ENCODE data around the gene CYP26C1. TPM values are rescaled to one million over a fixed set of nuclear protein-coding genes. Genes with fewer than 3 reads are reported as not detected.
"Not testable (repeated sequence)": the region's sequence is repeated elsewhere in the genome, so short reads cannot be mapped to it uniquely, and the experiment has no call there.

Gene CYP26C1
- total RNA-seq, 1 donor from 2014 or later, result 0.16 TPM

DNA sequence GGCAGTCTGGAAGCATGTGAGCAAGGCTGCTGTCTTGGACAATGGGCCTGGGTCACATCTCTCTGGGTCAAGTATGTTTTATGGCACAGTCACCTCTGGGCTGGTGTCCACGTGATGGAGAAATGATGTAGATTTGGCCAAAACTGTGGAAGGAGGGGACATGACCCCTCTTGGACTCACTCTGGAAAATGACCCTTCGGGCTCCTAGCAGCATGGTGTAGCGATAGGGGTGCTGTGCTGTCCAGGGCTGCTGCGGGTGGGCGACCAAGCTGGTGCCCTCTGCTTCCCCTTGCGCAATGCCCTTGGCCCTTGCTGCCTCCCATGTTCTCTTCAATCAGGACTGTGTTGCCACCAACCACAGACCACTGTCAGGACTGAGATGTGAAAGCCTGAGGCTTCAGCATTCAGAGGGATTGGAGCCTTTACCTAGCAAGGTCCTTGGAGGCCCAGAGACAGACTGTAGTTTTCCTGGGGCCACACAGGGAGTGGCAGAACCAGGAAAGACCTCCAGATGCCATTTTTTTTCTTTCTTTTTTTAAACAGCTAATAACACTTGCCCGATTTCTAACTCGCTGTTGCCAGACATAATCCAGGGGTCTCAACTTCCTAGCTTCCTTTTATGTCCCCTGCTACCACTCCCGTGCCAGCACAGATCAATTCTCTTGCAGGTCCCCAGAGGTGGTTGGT lies 19.2 kb downstream of the CYP26C1 start:
- no peak for DNase-seq

DNA sequence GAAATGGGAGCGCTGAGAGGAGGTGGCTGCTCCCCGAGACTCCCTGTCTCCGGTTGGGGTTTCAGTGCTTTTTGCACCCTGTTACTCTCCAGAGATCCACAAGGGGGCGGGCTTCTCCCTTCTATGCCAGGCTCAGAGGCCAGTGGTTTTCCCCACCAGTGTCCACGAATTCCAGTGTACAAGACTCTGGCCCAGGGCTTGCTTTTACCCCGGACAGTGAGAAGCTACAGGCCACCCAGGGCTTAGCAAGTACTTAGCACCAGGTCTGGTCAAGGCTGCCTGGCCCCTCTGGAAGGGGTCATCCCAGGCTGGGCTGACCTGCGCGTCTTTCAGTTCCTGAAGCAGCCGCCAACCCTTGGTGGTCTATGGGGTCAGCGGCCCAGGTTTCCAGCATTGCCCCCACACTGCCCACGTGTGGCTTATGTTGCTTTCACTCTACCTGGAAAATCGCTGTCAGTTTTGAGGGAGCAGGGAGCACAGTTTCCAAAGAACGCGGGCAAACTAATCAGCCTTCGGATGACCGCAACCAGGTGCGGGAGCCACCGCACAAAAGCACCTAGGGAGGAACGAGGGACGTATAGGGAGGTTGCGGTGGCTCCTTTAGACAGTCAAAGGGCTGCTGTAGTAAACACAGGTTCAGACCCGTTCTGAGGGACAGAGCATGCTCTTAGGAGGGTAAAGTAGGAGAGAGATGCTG lies 19.9 kb downstream of the CYP26C1 start:
- peak; percentile 16 for DNase-seq

GRCh38 chr10:93081318-93081717 lies 20.7 kb downstream of the CYP26C1 start:
- DNase-seq, result no peak

- no peak for DNase-seq
Observed at GRCh38 chr10:93081834-93082233, 21.2 kb downstream of the CYP26C1 start.

DNA sequence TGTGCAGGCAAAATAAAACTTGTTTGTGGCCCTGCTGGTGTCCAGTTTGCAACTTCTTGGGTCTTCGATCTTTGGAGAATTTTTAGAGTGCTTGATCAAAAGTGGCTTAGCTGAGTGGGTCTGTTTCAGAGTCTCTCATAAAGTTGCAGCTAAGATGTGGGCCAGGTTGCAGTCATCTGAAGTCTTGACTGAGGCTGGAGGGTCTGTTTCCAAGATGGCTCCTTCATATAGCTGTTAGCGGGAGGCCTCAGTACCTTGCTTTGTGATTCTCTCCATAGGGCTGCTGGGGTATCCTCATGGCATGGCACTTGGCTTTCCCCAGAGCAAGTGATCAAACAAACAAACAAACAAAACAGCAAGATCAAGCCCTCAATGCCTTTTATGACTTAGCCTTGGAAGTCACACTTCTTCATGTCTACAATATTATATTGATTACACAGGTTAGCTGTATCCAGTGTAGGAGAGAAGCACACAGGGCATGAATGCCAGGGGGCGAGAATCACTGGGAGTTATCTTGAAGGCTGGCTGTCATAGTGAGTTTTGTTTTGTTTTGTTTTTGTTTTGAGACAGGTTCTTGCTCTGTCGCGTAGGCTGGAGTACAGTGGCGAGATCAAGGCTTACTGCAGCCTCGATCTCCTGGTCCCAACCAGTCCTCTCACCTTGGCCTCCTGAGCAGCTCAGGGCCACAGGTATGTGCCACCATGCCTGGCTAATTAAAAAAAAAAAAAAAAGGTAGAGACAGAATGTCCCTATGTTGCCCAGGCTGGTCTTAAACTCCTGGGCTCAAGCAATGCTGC lies 23.3 kb downstream of the CYP26C1 start:
- DNase-seq, result no peak

GRCh38 chr10:93085272-93085859 lies 24.8 kb downstream of the CYP26C1 start:
- no peak for DNase-seq

DNA sequence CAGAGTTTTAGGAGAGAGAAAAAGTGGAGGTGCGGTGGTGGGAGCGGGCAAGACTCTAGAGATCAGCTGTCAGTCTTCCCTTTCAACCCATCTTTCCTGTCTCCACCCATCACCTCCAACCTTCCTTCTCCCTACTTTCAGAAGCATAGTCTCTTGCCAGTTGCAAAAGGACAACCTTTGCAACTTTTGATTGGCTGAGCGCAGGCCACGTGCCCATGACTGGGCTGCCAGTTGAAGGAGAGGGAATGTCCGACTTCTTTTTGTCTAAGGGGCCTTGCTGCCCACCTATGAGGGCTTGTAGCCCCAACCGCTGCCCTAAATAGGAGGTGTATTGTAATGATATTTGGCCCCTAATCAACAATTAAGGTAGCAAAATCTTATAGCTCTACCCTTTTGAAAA lies 25.7 kb downstream of the CYP26C1 start:
- no peak for DNase-seq

DNA sequence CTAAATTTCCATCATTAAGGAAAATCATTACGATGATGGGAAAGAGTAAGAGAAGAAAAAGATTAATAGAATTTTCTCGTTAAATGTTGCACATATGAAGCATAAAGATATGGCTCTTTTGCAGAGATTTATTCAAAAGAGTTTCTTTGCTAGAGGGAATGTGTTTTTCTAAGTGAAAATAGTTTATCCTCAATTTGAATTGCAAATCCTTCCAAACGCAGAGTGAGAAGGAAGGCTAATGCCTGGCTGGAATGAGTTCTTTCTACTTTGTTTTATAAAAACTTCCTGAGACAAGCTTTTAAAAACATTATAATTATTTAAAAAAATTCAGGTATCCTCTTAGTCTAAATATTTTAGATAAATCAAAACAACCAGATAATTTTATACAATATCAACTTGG lies 27.2 kb downstream of the CYP26C1 start:
- DNase-seq, result no peak

GRCh38 chr10:93088466-93088865 lies 27.9 kb downstream of the CYP26C1 start:
- no peak for DNase-seq

- no peak for DNase-seq
Observed at GRCh38 chr10:93090619-93091018, 30.0 kb downstream of the CYP26C1 start.

- no peak for DNase-seq
Observed at GRCh38 chr10:93091960-93092359, 31.4 kb downstream of the CYP26C1 start.

DNA sequence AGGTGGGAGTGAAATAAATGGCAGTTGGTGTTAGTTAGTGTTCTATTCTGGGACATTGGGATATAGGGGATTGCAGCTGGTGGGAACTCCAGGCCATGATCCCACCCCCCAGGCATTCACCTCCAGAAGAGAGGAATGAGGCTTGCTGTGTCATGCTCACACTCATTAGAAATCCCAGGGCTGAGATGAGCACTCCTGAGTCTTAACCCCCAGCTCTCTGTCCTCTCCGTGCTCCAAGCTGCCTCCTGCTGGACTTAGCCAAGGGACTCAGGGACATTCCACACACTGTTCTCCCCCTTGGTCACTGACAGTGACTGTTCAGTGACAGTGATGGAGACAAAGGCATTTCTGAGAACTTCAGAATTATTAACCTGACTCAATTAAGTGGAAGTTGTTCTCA lies 34.6 kb downstream of the CYP26C1 start:
- no peak for DNase-seq

GRCh38 chr10:93096901-93097300 lies 36.3 kb downstream of the CYP26C1 start:
- DNase-seq, result no peak

DNA sequence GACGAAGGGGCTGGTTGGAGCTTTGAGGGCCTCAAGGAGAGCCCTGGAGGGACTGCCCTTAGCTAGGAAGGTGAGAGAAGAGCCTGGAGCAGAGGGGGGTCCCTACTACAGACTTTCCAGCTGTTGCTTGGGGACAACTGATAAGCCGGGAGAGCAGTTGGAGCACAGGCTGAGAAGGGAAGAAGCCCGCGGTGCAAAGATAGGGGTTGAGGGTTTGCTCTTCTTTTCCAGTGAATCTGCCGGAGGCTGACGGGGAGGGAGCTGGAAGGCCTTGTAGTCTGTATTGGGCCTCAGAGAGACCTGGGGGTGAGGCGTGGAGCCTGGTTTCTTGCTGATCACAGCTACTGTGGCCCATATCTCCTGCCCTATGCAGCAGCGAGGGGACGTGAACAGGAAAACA lies 36.8 kb downstream of the CYP26C1 start:
- DNase-seq, result no peak

- DNase-seq, result no peak
Observed at GRCh38 chr10:93098816-93099215, 38.2 kb downstream of the CYP26C1 start.

- no peak for DNase-seq
Observed at GRCh38 chr10:93099670-93100069, 39.1 kb downstream of the CYP26C1 start.

- not testable (repeated sequence) for DNase-seq
Observed at GRCh38 chr10:93101148-93101547, 40.5 kb downstream of the CYP26C1 start.

DNA sequence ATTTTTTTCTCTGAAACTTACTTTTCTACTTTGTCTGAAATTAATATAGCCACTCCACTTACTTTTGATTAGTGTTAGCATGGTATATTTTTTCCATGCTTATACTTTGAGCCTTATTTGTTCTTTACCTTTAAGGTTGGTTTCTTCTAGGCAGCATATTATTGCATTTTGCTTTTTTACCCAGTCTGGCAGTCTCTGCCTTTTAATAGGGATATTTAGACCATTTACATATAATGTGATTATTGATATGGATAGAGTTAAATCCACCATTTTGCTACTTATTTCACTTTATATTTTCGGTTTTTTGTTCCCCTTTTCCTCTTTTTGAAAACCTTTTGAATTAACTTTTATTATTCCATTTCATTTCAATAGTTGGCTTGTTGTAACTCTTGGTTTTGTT lies 43.4 kb downstream of the CYP26C1 start:
- no peak for DNase-seq

- no peak for DNase-seq
Observed at GRCh38 chr10:93106631-93107072, 46.1 kb downstream of the CYP26C1 start.

- no peak for DNase-seq
Observed at GRCh38 chr10:93110472-93111146, 50.0 kb downstream of the CYP26C1 start.

- DNase-seq, result no peak
Observed at GRCh38 chr10:93113042-93113441, 52.4 kb downstream of the CYP26C1 start.

DNA sequence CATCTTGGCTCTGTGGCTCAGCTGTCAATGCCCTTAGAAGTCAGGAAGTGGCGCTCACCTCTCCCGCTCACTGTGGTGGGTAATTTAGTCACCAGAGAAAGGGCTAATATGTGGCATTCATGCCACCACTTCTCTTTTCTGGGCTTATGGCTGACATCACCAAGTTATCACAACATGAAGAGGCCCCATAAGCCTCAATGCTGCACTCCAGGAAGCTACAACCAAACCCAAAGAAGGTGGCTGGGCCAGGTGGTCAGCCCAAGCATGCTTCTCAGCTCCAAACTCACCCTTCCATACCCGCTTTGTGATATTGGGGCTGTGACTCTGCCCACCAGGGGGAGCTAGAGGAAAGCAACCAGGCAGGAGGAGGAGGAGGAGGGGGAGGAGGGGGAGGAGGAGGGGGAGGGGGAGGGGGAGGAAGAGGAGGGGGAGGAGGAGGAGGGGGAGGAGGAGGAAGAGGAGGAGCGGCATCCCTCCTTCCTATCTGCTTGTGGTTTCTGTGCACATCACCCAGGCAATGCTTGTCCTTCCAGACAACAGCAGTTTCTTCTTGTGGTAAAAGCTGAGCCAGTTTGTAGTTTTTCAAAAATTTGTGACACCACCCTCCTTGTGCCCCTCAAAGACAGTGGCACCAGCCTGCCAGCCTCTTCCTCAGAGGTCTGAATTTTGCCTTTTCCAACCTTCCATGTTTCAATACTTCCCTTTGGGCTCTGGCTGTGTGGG lies 55.2 kb downstream of the CYP26C1 start:
- DNase-seq, result no peak

All from occipital lobe (tissue), 2 donors.